GM19452 (cell line): ENCODE measurements around the gene NINJ1.
A peak's percentile ranks its signal among the peaks of the same experiment; 100 is the strongest.

Experiments used
- ATAC-seq: cut with Tn5 transposase; IDR thresholded peaks from one replicate; pipeline ENCODE4 v1.9.1; 2021; ENCODE audit not compliant: unreplicated experiment

NINJ1 gene

GRCh38 chr9:93134015-93134739 is at the start of gene NINJ1:
TSS of gene NINJ1 (minus strand) at chr9:93134251. CDS start at chr9:93134217, 34 bp downstream.
- peak; percentile 77 for ATAC-seq

- no peak for ATAC-seq
These were observed 49.1 kb upstream of the NINJ1 start for GRCh38 chr9:93183131-93183662.

- no peak for ATAC-seq
These were observed 48.5 kb upstream of the NINJ1 start for GRCh38 chr9:93182572-93182971.

GRCh38 chr9:93181672-93182435 is 47.8 kb upstream of the NINJ1 start:
- ATAC-seq, result no peak

GRCh38 chr9:93180938-93181337 is 46.9 kb upstream of the NINJ1 start:
- ATAC-seq, result no peak

- no peak for ATAC-seq
These were observed 45.1 kb upstream of the NINJ1 start for GRCh38 chr9:93178851-93179786.

GRCh38 chr9:93177676-93178075 is 43.6 kb upstream of the NINJ1 start:
- no peak for ATAC-seq

- ATAC-seq, result no peak
These were observed 40.9 kb upstream of the NINJ1 start for GRCh38 chr9:93174976-93175375.

GRCh38 chr9:93173365-93174051 is 39.5 kb upstream of the NINJ1 start:
- no peak for ATAC-seq

GRCh38 chr9:93172666-93173364 is 38.8 kb upstream of the NINJ1 start:
- ATAC-seq, result no peak

- no peak for ATAC-seq
These were observed 37.4 kb upstream of the NINJ1 start for GRCh38 chr9:93171261-93171990.

GRCh38 chr9:93170571-93170970 is 36.5 kb upstream of the NINJ1 start:
- no peak for ATAC-seq

- ATAC-seq, result no peak
These were observed 35.4 kb upstream of the NINJ1 start for GRCh38 chr9:93169444-93169843.

GRCh38 chr9:93168581-93168980 is 34.5 kb upstream of the NINJ1 start:
- no peak for ATAC-seq

- no peak for ATAC-seq
These were observed 33.8 kb upstream of the NINJ1 start for GRCh38 chr9:93167838-93168237.

- ATAC-seq, result no peak
These were observed 33.1 kb upstream of the NINJ1 start for GRCh38 chr9:93167185-93167584.

GRCh38 chr9:93166699-93167098 is 32.6 kb upstream of the NINJ1 start:
- no peak for ATAC-seq

GRCh38 chr9:93164085-93164484 is 30.0 kb upstream of the NINJ1 start:
- ATAC-seq, result no peak
